Sigmoid colon (tissue), 7 donors: ENCODE measurements around the gene GATD1. TPM values are rescaled to one million over a fixed set of nuclear protein-coding genes. Genes with fewer than 3 reads are reported as not detected.
A peak's percentile ranks its signal among the peaks of the same experiment; 100 is the strongest.

Source experiments
- DNase-seq: peaks from one replicate; pipeline ENCODE4 v3.0.0-alpha.2; 2019
- H3K27ac ChIP-seq, 4 donors: fragments of 200-600 bp; sonication (generic); one replicate each; pipeline ENCODE4 v1.5.1; 2016 to 2019; ENCODE audit warnings: mild to moderate bottlenecking in 1 of 4
- H3K27me3 ChIP-seq, 3 donors: fragments of 200-600 bp; sonication (generic); one replicate each; pipeline ENCODE4 v1.5.1; 2019; ENCODE audit warnings: mild to moderate bottlenecking in 1 of 3
- H3K36me3 ChIP-seq, 4 donors: fragments of 200-600 bp; sonication (generic); one replicate each; pipeline ENCODE4 v1.5.1; 2016 to 2019
- H3K4me1 ChIP-seq, 4 donors: fragments of 200-600 bp; sonication (generic); one replicate each; pipeline ENCODE4 v1.5.1; 2017 to 2019
- H3K4me3 ChIP-seq, 4 donors: fragments of 200-600 bp; sonication (generic); one replicate each; pipeline ENCODE4 v1.5.1; 2017 to 2019; ENCODE audit warnings: mild to moderate bottlenecking in 2 of 4, moderate library complexity in 1 of 4
- H3K9me3 ChIP-seq, 4 donors: fragments of 200-600 bp in 3 of 4; sonication (generic) in 3 of 4; one replicate each; pipeline versions ENCODE4 v1.5.1 to v1.6.1; 2013 to 2019
- EP300 ChIP-seq, 4 donors: sonication (generic); formaldehyde crosslinking; IDR thresholded peaks; one replicate each; pipeline ENCODE4 v1.6.1; 2017; ENCODE audit warnings: antibody characterized with exemption in 4 of 4
- POLR2A ChIP-seq, 2 donors: fragments of 450-650 bp; IDR thresholded peaks; one replicate each; pipeline ENCODE4 v1.6.1; 2016; ENCODE audit warnings: antibody characterized with exemption in 2 of 2, mild to moderate bottlenecking in 2 of 2, moderate library complexity in 2 of 2
- POLR2AphosphoS5 ChIP-seq, 4 donors: sonication (generic); formaldehyde crosslinking; IDR thresholded peaks; one replicate each; pipeline ENCODE4 v1.6.1; 2017; ENCODE audit warnings: antibody characterized with exemption in 4 of 4
- WGBS, 2 donors: extraction: QIAGEN DNeasy Blood & Tissue Kit; methylation state at CpG; one replicate each; pipeline ENCODE4 v1.1.7; 2013; 5-methylcytosine and 5-hydroxymethylcytosine counted together
- intact Hi-C: fragments of 100-400 bp; cut with DNase I; formaldehyde crosslinking; loops from one replicate; pipeline ENCODE4 v1.15.1; 2023
- polyA plus RNA-seq, 3 donors: library from polyadenylated mRNA; stranded (reverse); fragments of 200-250 nt; gene quantifications; one replicate each; pipeline ENCODE4 v1.2.3, GENCODE V29; 2013
- total RNA-seq, 4 donors: library from RNA; depleted of rRNA; stranded (reverse); fragments of >200 nt; gene quantifications; one replicate each; pipeline ENCODE4 v1.1.0, GENCODE V29; 2016
- TF ChIP-seq, protein P1 (sequence below), 4 experiments: fragments of 450-650 bp in 3 of 4; fragments of 200-600 bp in 1 of 4; IDR thresholded peaks; one replicate each; pipeline ENCODE4 v1.5.1; 2016 to 2019; ENCODE audit warnings: antibody characterized with exemption in 4 of 4, mild to moderate bottlenecking in 3 of 4, moderate library complexity in 2 of 4
- donor health status: healthy with polysubstance abuse.
- donor health status: Bipolar disorder and iron deficiency.
- donor health status: healthy.

GATD1 gene
- total and polyA plus RNA-seq, 7 donors: 6.7 to 55.9 (median 15.7) TPM

DNA sequence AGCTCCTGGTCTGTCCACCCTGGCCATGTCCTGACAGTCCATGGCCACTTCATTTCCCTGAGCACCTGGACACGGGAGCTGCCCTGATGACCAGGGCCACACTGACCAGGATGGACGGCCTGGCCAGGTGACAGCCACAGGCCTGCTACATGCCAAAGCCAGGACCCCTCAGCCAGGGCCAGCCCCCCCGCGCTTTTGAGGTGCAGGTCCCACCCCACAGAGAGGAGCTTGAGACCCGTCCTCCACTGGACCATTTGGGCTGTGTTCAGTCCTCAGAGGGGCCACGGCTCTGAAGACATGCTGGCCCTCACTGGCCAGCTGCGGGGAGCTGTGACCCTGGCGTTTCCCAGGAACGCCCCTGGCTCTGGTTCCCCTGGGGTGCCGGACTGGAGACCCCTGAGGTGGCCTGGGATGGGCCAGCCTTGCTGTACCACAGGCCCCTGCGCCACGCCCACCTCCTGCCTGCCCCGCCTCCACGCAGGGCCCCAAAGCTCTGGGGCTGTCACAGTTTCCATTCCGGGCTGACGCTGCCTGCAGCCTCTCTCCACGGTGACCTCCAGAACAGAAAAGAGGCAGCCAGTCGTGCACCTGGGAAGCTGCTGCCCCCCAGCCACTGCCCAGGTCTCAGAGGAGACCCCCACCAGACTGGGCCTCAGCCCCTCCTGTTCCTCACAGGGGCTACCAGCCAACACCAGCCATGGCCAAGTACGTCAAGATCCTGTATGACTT, 53.1 kb downstream of the GATD1 start:
- Histone ChIP-seq H3K27me3 (peaks cover 43 to 97% (median 83%) of the 10 kb centered on the region in 3 donors), H3K9me3 (no peaks in the 10 kb centered on the region), H3K36me3 (no peaks in the 10 kb centered on the region), H3K27ac (no peak overlapping the region), H3K4me3 (no peak overlapping the region), H3K4me1 (peaks cover 0 to 51% (median 43%) of the 10 kb centered on the region in 4 donors)
- intact Hi-C loops: no loop called here
- DNase-seq: no peak
- TF ChIP-seq, protein P1, sequence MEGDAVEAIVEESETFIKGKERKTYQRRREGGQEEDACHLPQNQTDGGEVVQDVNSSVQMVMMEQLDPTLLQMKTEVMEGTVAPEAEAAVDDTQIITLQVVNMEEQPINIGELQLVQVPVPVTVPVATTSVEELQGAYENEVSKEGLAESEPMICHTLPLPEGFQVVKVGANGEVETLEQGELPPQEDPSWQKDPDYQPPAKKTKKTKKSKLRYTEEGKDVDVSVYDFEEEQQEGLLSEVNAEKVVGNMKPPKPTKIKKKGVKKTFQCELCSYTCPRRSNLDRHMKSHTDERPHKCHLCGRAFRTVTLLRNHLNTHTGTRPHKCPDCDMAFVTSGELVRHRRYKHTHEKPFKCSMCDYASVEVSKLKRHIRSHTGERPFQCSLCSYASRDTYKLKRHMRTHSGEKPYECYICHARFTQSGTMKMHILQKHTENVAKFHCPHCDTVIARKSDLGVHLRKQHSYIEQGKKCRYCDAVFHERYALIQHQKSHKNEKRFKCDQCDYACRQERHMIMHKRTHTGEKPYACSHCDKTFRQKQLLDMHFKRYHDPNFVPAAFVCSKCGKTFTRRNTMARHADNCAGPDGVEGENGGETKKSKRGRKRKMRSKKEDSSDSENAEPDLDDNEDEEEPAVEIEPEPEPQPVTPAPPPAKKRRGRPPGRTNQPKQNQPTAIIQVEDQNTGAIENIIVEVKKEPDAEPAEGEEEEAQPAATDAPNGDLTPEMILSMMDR (IDR thresholded peaks at IDR 0.05): no peak
- TF ChIP-seq EP300 (IDR thresholded peaks at IDR 0.05) (no peak), POLR2AphosphoS5 (IDR thresholded peaks at IDR 0.05) (no peak), POLR2A (IDR thresholded peaks at IDR 0.05) (no peak)
- WGBS, 2 donors: 80 to 83% methylated on average over 19 of the region's 19 CpGs

DNA sequence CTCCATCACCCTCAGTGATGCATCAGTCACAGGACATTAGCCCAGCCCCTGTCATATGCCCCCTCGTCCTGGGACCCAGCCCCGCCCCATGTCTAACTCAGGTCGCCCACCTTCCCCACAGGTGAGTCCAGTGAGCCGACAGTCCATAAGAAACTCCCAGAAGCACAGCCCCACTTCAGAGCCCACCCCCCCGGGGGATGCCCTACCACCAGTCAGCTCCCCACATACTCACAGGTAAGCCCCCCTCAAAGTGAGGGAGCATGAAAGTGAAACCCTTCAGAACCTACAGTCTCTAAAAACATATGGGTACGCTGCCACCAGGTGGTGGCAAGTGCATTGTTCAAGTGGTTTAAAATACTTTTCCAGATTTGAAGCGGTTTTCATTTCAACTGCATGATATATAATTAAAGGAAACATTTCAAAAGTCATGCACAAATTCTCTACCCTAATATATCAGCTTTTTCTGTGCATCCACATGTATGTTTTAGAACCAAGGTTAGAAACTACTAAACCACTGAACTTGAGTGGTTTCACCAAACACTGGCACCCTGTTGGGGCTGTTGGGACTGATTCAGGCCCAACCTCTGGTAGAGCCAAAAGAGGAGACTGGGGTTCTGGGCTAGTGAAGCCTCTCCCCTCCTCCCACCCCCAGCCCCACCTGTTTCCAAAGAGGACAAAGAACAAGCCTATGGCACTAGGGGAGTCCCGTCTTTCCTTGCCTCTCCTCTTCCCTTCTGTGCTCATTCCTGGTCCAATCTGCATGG, 54.0 kb downstream of the GATD1 start:
- WGBS, 2 donors: 52 to 54% methylated on average over 8 of the region's 8 CpGs
- no peak overlapping the region for H3K27ac ChIP-seq
- H3K9me3 ChIP-seq: no peaks in the 10 kb centered on the region
- TF ChIP-seq POLR2AphosphoS5 (IDR thresholded peaks at IDR 0.05) (no peak), EP300 (IDR thresholded peaks at IDR 0.05) (no peak)
- TF ChIP-seq, protein P1 (IDR thresholded peaks at IDR 0.05): peak in 2 of 4 experiments; percentile 52 to 65
- intact Hi-C loops: loop anchor here (2.0 kb wide), 1 partner anchor 169 kb away; no protein-coding TSS in a partner anchor
- H3K4me3 ChIP-seq: no peak overlapping the region
- H3K4me1 ChIP-seq: peaks cover 0 to 45% (median 41%) of the 10 kb centered on the region in 4 donors
- no peak for DNase-seq
- H3K36me3 ChIP-seq: no peaks in the 10 kb centered on the region
- peaks cover 43 to 91% (median 78%) of the 10 kb centered on the region in 3 donors for H3K27me3 ChIP-seq

DNA sequence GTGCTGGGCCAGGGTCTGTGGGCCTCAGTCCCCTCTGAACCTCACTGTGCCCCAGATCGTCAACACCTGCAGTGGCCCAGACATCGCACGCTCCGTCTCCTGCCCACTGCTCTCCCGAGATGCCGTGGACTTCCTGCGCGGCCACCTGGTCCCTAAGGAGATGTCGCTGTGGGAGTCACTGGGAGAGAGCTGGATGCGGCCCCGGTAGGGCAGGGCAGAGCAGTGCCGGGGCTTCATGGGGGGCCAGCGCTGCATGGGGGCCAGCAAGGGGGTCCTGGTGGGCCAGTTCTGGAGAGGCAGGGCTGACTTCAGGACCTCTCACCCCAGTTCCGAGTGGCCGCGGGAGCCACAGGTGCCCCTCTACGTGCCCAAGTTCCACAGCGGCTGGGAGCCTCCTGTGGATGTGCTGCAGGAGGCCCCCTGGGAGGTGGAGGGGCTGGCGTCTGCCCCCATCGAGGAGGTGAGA, 54.9 kb downstream of the GATD1 start:
- H3K36me3 ChIP-seq: no peaks in the 10 kb centered on the region
- no peak overlapping the region for H3K27ac ChIP-seq
- H3K9me3 ChIP-seq: no peaks in the 10 kb centered on the region
- H3K27me3 ChIP-seq: peaks cover 43 to 82% (median 76%) of the 10 kb centered on the region in 3 donors
- intact Hi-C loops: loop anchor here (2.0 kb wide), 1 partner anchor 168 kb away; no protein-coding TSS in a partner anchor
- WGBS, 2 donors: 74 to 84% methylated on average over 20 of the region's 20 CpGs
- no peak overlapping the region for H3K4me3 ChIP-seq
- DNase-seq: no peak
- TF ChIP-seq EP300 (IDR thresholded peaks at IDR 0.05) (no peak), POLR2A (IDR thresholded peaks at IDR 0.05) (no peak), POLR2AphosphoS5 (IDR thresholded peaks at IDR 0.05) (no peak)
- TF ChIP-seq, protein P1 (IDR thresholded peaks at IDR 0.05): no peak
- H3K4me1 ChIP-seq: peaks cover 0 to 36% (median 32%) of the 10 kb centered on the region in 4 donors

DNA sequence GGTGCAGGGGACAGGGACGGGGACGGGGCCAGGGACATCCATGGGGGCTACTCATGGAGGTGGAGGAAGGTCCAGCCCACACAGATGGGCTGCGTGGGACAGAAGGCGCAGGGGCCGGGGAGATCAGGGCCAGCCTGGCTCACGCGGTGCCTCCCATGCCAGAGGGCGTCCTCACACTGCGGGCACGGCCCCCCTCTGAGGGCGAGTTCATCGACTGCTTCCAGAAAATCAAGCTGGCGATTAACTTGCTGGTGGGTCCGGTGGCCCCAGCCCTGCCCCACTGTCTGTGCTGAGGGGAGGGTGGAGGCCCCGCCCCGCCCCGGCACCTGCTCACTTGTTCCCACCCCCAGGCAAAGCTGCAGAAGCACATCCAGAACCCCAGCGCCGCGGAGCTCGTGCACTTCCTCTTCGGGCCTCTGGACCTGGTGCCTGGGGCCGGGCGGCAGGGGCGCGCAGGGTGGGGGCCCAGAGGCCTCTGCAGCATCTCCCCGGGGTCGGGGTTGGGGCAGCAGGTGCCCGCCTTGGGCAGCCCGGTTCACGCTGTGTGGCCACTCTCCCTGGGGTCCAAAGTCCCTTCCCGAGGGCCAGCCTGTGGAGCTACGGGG, 55.4 kb downstream of the GATD1 start:
- peaks cover 0 to 36% (median 32%) of the 10 kb centered on the region in 4 donors for H3K4me1 ChIP-seq
- TF ChIP-seq EP300 (IDR thresholded peaks at IDR 0.05): no peak
- TF ChIP-seq, protein P1 (IDR thresholded peaks at IDR 0.05): no peak
- no peak for TF ChIP-seq POLR2A (IDR thresholded peaks at IDR 0.05)
- TF ChIP-seq POLR2AphosphoS5 (IDR thresholded peaks at IDR 0.05): no peak
- intact Hi-C loops: loop anchor here (2.0 kb wide), 1 partner anchor 167 kb away; no protein-coding TSS in a partner anchor
- no peak overlapping the region for H3K27ac ChIP-seq
- no peaks in the 10 kb centered on the region for H3K9me3 ChIP-seq
- H3K4me3 ChIP-seq: no peak overlapping the region
- peaks cover 43 to 77% (median 70%) of the 10 kb centered on the region in 3 donors for H3K27me3 ChIP-seq
- 22 to 48% methylated on average over 33 of the region's 33 CpGs for WGBS, 2 donors
- DNase-seq: no peak
- no peaks in the 10 kb centered on the region for H3K36me3 ChIP-seq
